ENCODE measurements around the gene DTX1. TPM values are rescaled to one million over a fixed set of nuclear protein-coding genes. Genes with fewer than 3 reads are reported as not detected.
A peak's percentile ranks its signal among the peaks of the same experiment; 100 is the strongest.

Gene DTX1
- total RNA-seq, 1 experiment from 2014 or later = 227 TPM

- peaks cover 44% of the 10 kb centered on the region for H3K36me3 ChIP-seq (ENCODE audit: insufficient read depth, low read length)
- peak overlapping the region; percentile 99 for H3K27ac ChIP-seq (ENCODE audit: low read length)
- peak; percentile 68 for DNase-seq
- H3K9me3 ChIP-seq (ENCODE audit: low read length) = no peaks in the 10 kb centered on the region
- H2AFZ ChIP-seq (ENCODE audit: low read length) = no peak overlapping the region
- H3K9me2 ChIP-seq (replicated peaks; ENCODE audit: insufficient read depth, low read length) = no peaks in the 10 kb centered on the region
- peak overlapping the region; percentile 89 for H3K9ac ChIP-seq (ENCODE audit: low read length)
- peak overlapping the region; percentile 86 for H3K4me2 ChIP-seq (ENCODE audit: low read depth, low read length, poor library complexity, severe bottlenecking)
- no peaks in the 10 kb centered on the region; the same call in 1 of the 2 replicates for H4K20me1 ChIP-seq (ENCODE audit: insufficient read depth, low read depth, low read length)
- peaks cover 78% of the 10 kb centered on the region for H3K79me2 ChIP-seq (ENCODE audit: low read length)
- H3K4me1 ChIP-seq (ENCODE audit: low read length) = peaks cover 100% of the 10 kb centered on the region
- H3K4me3 ChIP-seq (ENCODE audit: low read length) = peak overlapping the region; percentile 74
- H3K27me3 ChIP-seq (ENCODE audit: low read length) = no peaks in the 10 kb centered on the region
Observed at GRCh38 chr12:113063396-113064350, 7.1 kb downstream of the DTX1 start.

DNA sequence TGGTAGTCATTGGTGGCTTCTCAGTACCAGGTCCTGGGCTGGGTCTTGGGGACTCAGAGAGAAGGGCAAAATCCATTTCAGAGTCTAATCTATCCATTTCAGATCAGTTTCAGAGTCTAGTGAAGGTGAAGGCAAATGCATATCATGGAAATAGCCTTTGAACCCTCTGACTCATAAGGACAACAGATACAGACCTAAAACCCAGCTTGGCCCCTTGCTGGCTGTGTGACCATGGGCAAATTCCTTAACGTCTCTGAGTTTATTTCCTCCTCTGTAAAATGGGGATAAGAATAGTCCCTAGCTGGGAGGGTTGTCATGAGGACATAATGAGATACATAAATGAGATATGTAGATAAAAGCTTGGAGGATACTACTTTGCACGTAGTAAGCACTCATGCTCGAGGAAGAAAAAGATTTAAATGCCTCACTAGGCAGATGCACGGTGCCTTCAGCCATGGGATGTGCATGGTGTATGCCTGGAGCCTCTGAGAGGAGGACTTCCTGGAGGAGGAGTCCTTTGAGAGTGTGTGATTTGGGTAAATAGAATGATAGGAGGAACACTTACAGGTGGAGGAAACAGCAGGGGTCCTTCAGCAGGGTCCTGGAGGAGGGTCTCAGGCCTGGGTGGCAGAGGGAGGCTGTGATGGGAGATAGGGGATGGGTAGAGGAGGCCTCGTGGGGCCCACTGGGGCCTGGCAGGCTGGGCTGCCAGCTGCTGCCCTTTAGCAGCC is 8.0 kb downstream of the DTX1 start:
- no peaks in the 10 kb centered on the region for H3K27me3 ChIP-seq (ENCODE audit: low read length)
- peaks cover 3% of the 10 kb centered on the region; the same call in 1 of the 2 replicates for H4K20me1 ChIP-seq (ENCODE audit: insufficient read depth, low read depth, low read length)
- H3K9ac ChIP-seq (ENCODE audit: low read length) = peak overlapping the region; percentile 89
- H3K4me1 ChIP-seq (ENCODE audit: low read length) = peaks cover 100% of the 10 kb centered on the region
- peak overlapping the region; percentile 74 for H3K4me3 ChIP-seq (ENCODE audit: low read length)
- H2AFZ ChIP-seq (ENCODE audit: low read length) = no peak overlapping the region
- H3K79me2 ChIP-seq (ENCODE audit: low read length) = peaks cover 76% of the 10 kb centered on the region
- H3K9me2 ChIP-seq (replicated peaks; ENCODE audit: insufficient read depth, low read length) = no peaks in the 10 kb centered on the region
- H3K36me3 ChIP-seq (ENCODE audit: insufficient read depth, low read length) = peaks cover 45% of the 10 kb centered on the region
- peak overlapping the region; percentile 86 for H3K4me2 ChIP-seq (ENCODE audit: low read depth, low read length, poor library complexity, severe bottlenecking)
- H3K27ac ChIP-seq (ENCODE audit: low read length) = peak overlapping the region; percentile 99
- peak; percentile 88 for DNase-seq
- no peaks in the 10 kb centered on the region for H3K9me3 ChIP-seq (ENCODE audit: low read length)

GRCh38 chr12:113065126-113066007 is 8.8 kb downstream of the DTX1 start:
- Histone ChIP-seq H3K9ac (ENCODE audit: low read length) (peak overlapping the region; percentile 89), H4K20me1 (ENCODE audit: insufficient read depth, low read depth, low read length) (peaks cover 3% of the 10 kb centered on the region; the same call in 1 of the 2 replicates), H3K27ac (ENCODE audit: low read length) (peak overlapping the region; percentile 99), H3K36me3 (ENCODE audit: insufficient read depth, low read length) (peaks cover 42% of the 10 kb centered on the region), H3K9me2 (replicated peaks; ENCODE audit: insufficient read depth, low read length) (no peaks in the 10 kb centered on the region), H3K4me1 (ENCODE audit: low read length) (peaks cover 100% of the 10 kb centered on the region), H3K79me2 (ENCODE audit: low read length) (peaks cover 74% of the 10 kb centered on the region), H2AFZ (ENCODE audit: low read length) (no peak overlapping the region), H3K9me3 (ENCODE audit: low read length) (no peaks in the 10 kb centered on the region), H3K27me3 (ENCODE audit: low read length) (no peaks in the 10 kb centered on the region), H3K4me2 (ENCODE audit: low read depth, low read length, poor library complexity, severe bottlenecking) (peak overlapping the region; percentile 86), H3K4me3 (ENCODE audit: low read length) (peak overlapping the region; percentile 74)
- DNase-seq = peak; percentile 95

DNA sequence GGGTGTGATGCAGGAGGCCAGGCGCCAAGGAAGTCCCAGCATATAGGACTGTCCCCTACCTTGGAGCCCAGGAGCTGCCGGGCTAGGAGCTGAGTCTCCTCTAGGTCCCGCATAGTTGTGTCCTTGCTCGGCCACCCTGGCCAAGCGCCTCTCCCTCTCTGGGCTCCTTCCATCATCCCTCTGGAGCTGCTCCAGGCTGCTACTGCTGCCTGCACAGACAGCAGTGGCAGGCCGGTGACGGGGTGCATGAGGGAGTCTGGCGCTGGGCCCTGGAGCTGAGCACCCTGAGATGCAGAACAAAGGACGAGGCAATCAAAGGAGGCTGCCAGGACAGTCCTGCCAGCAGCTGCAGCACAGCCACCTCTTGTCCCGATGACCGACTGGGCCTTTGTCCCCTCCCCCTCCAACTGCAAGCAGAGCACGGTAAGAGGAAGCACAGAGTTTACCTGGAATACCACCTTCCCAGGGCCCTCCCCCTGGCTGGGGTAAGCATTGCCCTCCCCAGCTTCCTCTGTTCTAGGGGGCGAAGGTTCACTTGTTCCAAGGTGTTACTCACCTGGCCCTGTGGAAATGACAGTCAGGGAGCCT is 10.4 kb downstream of the DTX1 start:
- Histone ChIP-seq H3K36me3 (ENCODE audit: insufficient read depth, low read length) (peaks cover 37% of the 10 kb centered on the region), H3K9me3 (ENCODE audit: low read length) (no peaks in the 10 kb centered on the region), H3K9ac (ENCODE audit: low read length) (peak overlapping the region; percentile 89), H3K27ac (ENCODE audit: low read length) (peak overlapping the region; percentile 99), H3K27me3 (ENCODE audit: low read length) (no peaks in the 10 kb centered on the region), H3K9me2 (replicated peaks; ENCODE audit: insufficient read depth, low read length) (no peaks in the 10 kb centered on the region), H3K4me2 (ENCODE audit: low read depth, low read length, poor library complexity, severe bottlenecking) (peak overlapping the region; percentile 86), H3K4me1 (ENCODE audit: low read length) (peaks cover 100% of the 10 kb centered on the region), H2AFZ (ENCODE audit: low read length) (no peak overlapping the region), H4K20me1 (ENCODE audit: insufficient read depth, low read depth, low read length) (peaks cover 3% of the 10 kb centered on the region; the same call in 1 of the 2 replicates), H3K4me3 (ENCODE audit: low read length) (peak overlapping the region; percentile 16; the same call in 1 of the 2 replicates), H3K79me2 (ENCODE audit: low read length) (peaks cover 63% of the 10 kb centered on the region)
- no peak for DNase-seq

- Histone ChIP-seq H3K27ac (ENCODE audit: low read length) (peak overlapping the region; percentile 99), H2AFZ (ENCODE audit: low read length) (no peak overlapping the region), H3K9me2 (replicated peaks; ENCODE audit: insufficient read depth, low read length) (no peaks in the 10 kb centered on the region), H3K4me3 (ENCODE audit: low read length) (peak overlapping the region; percentile 38), H3K27me3 (ENCODE audit: low read length) (no peaks in the 10 kb centered on the region), H3K4me1 (ENCODE audit: low read length) (peaks cover 100% of the 10 kb centered on the region), H3K9me3 (ENCODE audit: low read length) (no peaks in the 10 kb centered on the region), H3K79me2 (ENCODE audit: low read length) (peaks cover 58% of the 10 kb centered on the region), H3K9ac (ENCODE audit: low read length) (peak overlapping the region; percentile 89), H3K36me3 (ENCODE audit: insufficient read depth, low read length) (peaks cover 37% of the 10 kb centered on the region), H3K4me2 (ENCODE audit: low read depth, low read length, poor library complexity, severe bottlenecking) (peak overlapping the region; percentile 86), H4K20me1 (ENCODE audit: insufficient read depth, low read depth, low read length) (peaks cover 3% of the 10 kb centered on the region; the same call in 1 of the 2 replicates)
- peak; percentile 72 for DNase-seq
Observed at GRCh38 chr12:113067987-113068935, 11.7 kb downstream of the DTX1 start.

DNA sequence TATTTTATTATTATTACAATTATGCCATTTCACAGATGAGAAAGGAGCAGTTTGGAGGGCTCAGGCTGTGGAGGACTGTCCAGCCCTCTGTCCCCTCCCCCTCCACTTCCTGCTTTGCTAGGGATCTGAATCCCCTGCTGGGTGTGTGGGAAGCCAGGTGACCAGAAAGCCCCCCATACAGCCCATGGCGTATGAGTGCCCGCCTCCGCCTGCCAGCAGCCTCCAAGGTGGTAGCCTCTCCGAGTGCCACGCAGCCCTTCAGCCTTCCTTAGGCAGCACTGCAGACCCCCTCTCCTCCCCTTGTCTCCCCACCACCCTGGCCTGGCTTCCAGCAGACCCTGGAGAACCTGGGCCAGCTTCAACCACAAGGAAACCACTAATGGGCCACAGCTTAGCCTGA is 12.6 kb downstream of the DTX1 start:
- Histone ChIP-seq H3K36me3 (ENCODE audit: insufficient read depth, low read length) (peaks cover 37% of the 10 kb centered on the region), H3K4me1 (ENCODE audit: low read length) (peaks cover 100% of the 10 kb centered on the region), H3K9me2 (replicated peaks; ENCODE audit: insufficient read depth, low read length) (no peaks in the 10 kb centered on the region), H2AFZ (ENCODE audit: low read length) (no peak overlapping the region), H3K9me3 (ENCODE audit: low read length) (no peaks in the 10 kb centered on the region), H3K4me3 (ENCODE audit: low read length) (no peak overlapping the region), H3K27ac (ENCODE audit: low read length) (peak overlapping the region; percentile 99), H4K20me1 (ENCODE audit: insufficient read depth, low read depth, low read length) (peaks cover 3% of the 10 kb centered on the region; the same call in 1 of the 2 replicates), H3K9ac (ENCODE audit: low read length) (peak overlapping the region; percentile 89), H3K79me2 (ENCODE audit: low read length) (peaks cover 53% of the 10 kb centered on the region), H3K27me3 (ENCODE audit: low read length) (no peaks in the 10 kb centered on the region), H3K4me2 (ENCODE audit: low read depth, low read length, poor library complexity, severe bottlenecking) (peak overlapping the region; percentile 86)
- DNase-seq = no peak
